ENCODE measurements around the gene PTPRD. TPM values are rescaled to one million over a fixed set of nuclear protein-coding genes. Genes with fewer than 3 reads are reported as not detected.

Gene PTPRD
- total RNA-seq, 1 donor from 2014 or later = 0.05 TPM

- H3K36me3 Mint-ChIP-seq (ENCODE audit: low read depth) = no peaks in the 10 kb centered on the region
- H3K4me3 Mint-ChIP-seq = no peak overlapping the region
- intact Hi-C loops (cut with micrococcal nuclease) = no loop called here
- DNase-seq (ENCODE audit: low spot score) = no peak
- H3K27me3 Mint-ChIP-seq (ENCODE audit: insufficient read depth) = no peaks in the 10 kb centered on the region
- H3K4me1 Mint-ChIP-seq (ENCODE audit: low read depth) = no peaks in the 10 kb centered on the region
- H3K9me3 Mint-ChIP-seq = peaks cover 4% of the 10 kb centered on the region
- no peak overlapping the region for H3K27ac Mint-ChIP-seq
Observed at GRCh38 chr9:10112070-10112469, 500.7 kb downstream of the PTPRD start.

DNA sequence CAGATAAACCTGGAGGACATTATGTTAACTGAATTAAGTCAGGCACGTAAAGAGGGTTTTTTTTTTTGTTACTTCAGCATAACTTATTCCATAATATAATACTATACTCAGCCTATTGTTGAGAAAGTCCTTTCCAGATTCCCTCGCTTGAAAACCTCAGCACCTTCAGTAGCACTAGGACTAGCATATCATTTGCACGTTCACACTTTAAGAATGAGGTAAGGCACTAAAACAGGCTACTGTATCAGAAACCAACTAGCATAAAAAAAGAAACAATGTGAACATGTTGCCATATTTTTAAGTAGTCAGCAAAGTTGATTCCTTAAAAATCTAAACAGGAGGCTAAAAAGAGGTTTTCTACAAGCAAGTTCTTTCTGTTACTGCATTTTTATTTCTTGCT lies 504.0 kb downstream of the PTPRD start:
- Mint-ChIP-seq H3K4me3 (no peak overlapping the region), H3K36me3 (ENCODE audit: low read depth) (no peaks in the 10 kb centered on the region), H3K27ac (no peak overlapping the region), H3K27me3 (ENCODE audit: insufficient read depth) (no peaks in the 10 kb centered on the region), H3K4me1 (ENCODE audit: low read depth) (no peaks in the 10 kb centered on the region), H3K9me3 (peaks cover 4% of the 10 kb centered on the region)
- DNase-seq (ENCODE audit: low spot score) = no peak
- intact Hi-C loops (cut with micrococcal nuclease) = no loop called here

- Mint-ChIP-seq H3K4me1 (ENCODE audit: low read depth) (no peaks in the 10 kb centered on the region), H3K36me3 (ENCODE audit: low read depth) (no peaks in the 10 kb centered on the region), H3K9me3 (peaks cover 8% of the 10 kb centered on the region), H3K27me3 (ENCODE audit: insufficient read depth) (no peaks in the 10 kb centered on the region), H3K27ac (no peak overlapping the region), H3K4me3 (no peak overlapping the region)
- DNase-seq (ENCODE audit: low spot score) = no peak
- intact Hi-C loops (cut with micrococcal nuclease) = no loop called here
Observed at GRCh38 chr9:10104774-10105173, 508.0 kb downstream of the PTPRD start.

- peaks cover 6% of the 10 kb centered on the region for H3K9me3 Mint-ChIP-seq
- no peaks in the 10 kb centered on the region for H3K4me1 Mint-ChIP-seq (ENCODE audit: low read depth)
- intact Hi-C loops (cut with micrococcal nuclease) = no loop called here
Observed at GRCh38 chr9:10095208-10095607, 517.6 kb downstream of the PTPRD start.

GRCh38 chr9:10094563-10094962 lies 518.2 kb downstream of the PTPRD start:
- Mint-ChIP-seq H3K27me3 (ENCODE audit: insufficient read depth) (no peaks in the 10 kb centered on the region), H3K36me3 (ENCODE audit: low read depth) (no peaks in the 10 kb centered on the region), H3K4me1 (ENCODE audit: low read depth) (no peaks in the 10 kb centered on the region), H3K4me3 (no peak overlapping the region), H3K9me3 (peaks cover 4% of the 10 kb centered on the region), H3K27ac (no peak overlapping the region)
- intact Hi-C loops (cut with micrococcal nuclease) = no loop called here
- DNase-seq (ENCODE audit: low spot score) = no peak

More at GRCh38 chr9:10095208-10095607, 517.6 kb downstream of the PTPRD start:
- H3K27ac Mint-ChIP-seq = no peak overlapping the region
- H3K36me3 Mint-ChIP-seq (ENCODE audit: low read depth) = no peaks in the 10 kb centered on the region
- DNase-seq (ENCODE audit: low spot score) = no peak
- no peaks in the 10 kb centered on the region for H3K27me3 Mint-ChIP-seq (ENCODE audit: insufficient read depth)
- H3K4me3 Mint-ChIP-seq = no peak overlapping the region

GRCh38 chr9:10080012-10080411 lies 532.8 kb downstream of the PTPRD start:
- DNase-seq (ENCODE audit: low spot score) = no peak
- Mint-ChIP-seq H3K4me3 (no peak overlapping the region), H3K4me1 (ENCODE audit: low read depth) (no peaks in the 10 kb centered on the region), H3K36me3 (ENCODE audit: low read depth) (no peaks in the 10 kb centered on the region), H3K27me3 (ENCODE audit: insufficient read depth) (no peaks in the 10 kb centered on the region), H3K27ac (no peak overlapping the region), H3K9me3 (no peaks in the 10 kb centered on the region)
- intact Hi-C loops (cut with micrococcal nuclease) = no loop called here

- Mint-ChIP-seq H3K4me3 (no peak overlapping the region), H3K27me3 (ENCODE audit: insufficient read depth) (no peaks in the 10 kb centered on the region), H3K27ac (no peak overlapping the region), H3K36me3 (ENCODE audit: low read depth) (no peaks in the 10 kb centered on the region), H3K4me1 (ENCODE audit: low read depth) (no peaks in the 10 kb centered on the region), H3K9me3 (no peaks in the 10 kb centered on the region)
- intact Hi-C loops (cut with micrococcal nuclease) = no loop called here
- no peak for DNase-seq (ENCODE audit: low spot score)
Observed at GRCh38 chr9:10079284-10079964, 533.4 kb downstream of the PTPRD start.

DNA sequence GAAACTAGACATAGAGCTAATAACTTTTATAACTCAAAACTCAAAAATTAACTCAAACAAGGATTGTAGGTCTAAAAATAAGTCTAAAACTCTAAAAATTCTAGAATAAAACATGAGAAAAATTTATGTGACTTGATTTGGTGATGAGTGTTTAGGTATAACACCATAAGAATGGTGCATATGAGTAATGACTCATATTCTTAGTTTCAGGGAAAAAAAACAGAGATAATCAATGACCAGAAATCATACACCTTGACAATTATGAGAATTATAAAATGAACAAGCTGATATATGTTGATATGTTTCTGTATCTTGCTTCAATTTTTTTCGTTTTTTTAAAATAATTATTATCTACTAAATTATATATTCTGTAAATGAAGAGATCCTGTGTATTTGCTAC lies 541.2 kb downstream of the PTPRD start:
- Mint-ChIP-seq H3K9me3 (no peaks in the 10 kb centered on the region), H3K4me3 (no peak overlapping the region), H3K27ac (no peak overlapping the region), H3K27me3 (ENCODE audit: insufficient read depth) (no peaks in the 10 kb centered on the region), H3K36me3 (ENCODE audit: low read depth) (no peaks in the 10 kb centered on the region), H3K4me1 (ENCODE audit: low read depth) (no peaks in the 10 kb centered on the region)
- intact Hi-C loops (cut with micrococcal nuclease) = no loop called here
- no peak for DNase-seq (ENCODE audit: low spot score)

GRCh38 chr9:10062629-10063395 lies 550.0 kb downstream of the PTPRD start:
- H3K4me3 Mint-ChIP-seq = no peak overlapping the region
- H3K27me3 Mint-ChIP-seq (ENCODE audit: insufficient read depth) = no peaks in the 10 kb centered on the region
- no peak overlapping the region for H3K27ac Mint-ChIP-seq
- H3K9me3 Mint-ChIP-seq = no peaks in the 10 kb centered on the region
- no peaks in the 10 kb centered on the region for H3K4me1 Mint-ChIP-seq (ENCODE audit: low read depth)
- H3K36me3 Mint-ChIP-seq (ENCODE audit: low read depth) = no peaks in the 10 kb centered on the region
- no peak for DNase-seq (ENCODE audit: low spot score)
- intact Hi-C loops (cut with micrococcal nuclease) = no loop called here

- intact Hi-C loops (cut with micrococcal nuclease) = no loop called here
- no peaks in the 10 kb centered on the region for H3K9me3 Mint-ChIP-seq
- no peaks in the 10 kb centered on the region for H3K4me1 Mint-ChIP-seq (ENCODE audit: low read depth)
- H3K4me3 Mint-ChIP-seq = no peak overlapping the region
- H3K27ac Mint-ChIP-seq = no peak overlapping the region
- H3K36me3 Mint-ChIP-seq (ENCODE audit: low read depth) = no peaks in the 10 kb centered on the region
- no peak for DNase-seq (ENCODE audit: low spot score)
- no peaks in the 10 kb centered on the region for H3K27me3 Mint-ChIP-seq (ENCODE audit: insufficient read depth)
Observed at GRCh38 chr9:10059044-10059443, 553.8 kb downstream of the PTPRD start.

DNA sequence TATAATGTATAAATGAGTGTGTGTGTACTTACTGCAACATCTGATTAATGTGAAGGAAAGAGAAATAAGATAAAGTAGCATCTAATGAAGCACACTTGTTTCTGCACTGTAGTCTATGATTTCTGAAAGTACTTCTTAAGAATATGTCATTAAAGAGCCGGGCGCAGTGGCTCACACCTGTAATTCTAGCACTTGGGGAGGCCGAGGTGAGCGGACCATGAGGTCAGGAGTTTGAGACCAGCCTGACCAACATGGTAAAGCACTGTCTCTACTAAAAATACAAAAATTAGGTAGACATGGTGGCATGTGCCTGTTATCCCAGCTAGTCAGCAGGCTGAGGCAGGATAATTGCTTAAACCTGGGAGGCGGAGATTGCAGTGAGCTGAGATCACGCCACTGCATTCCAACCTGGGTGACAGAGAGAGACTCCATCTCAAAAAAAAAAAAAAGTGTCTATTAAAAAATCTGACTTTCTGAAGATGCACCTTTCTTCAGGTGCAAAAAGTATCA lies 556.9 kb downstream of the PTPRD start:
- intact Hi-C loops (cut with micrococcal nuclease) = no loop called here
- H3K9me3 Mint-ChIP-seq = no peaks in the 10 kb centered on the region
- H3K27me3 Mint-ChIP-seq (ENCODE audit: insufficient read depth) = no peaks in the 10 kb centered on the region
- H3K4me3 Mint-ChIP-seq = no peak overlapping the region
- no peaks in the 10 kb centered on the region for H3K36me3 Mint-ChIP-seq (ENCODE audit: low read depth)
- H3K4me1 Mint-ChIP-seq (ENCODE audit: low read depth) = no peaks in the 10 kb centered on the region
- H3K27ac Mint-ChIP-seq = no peak overlapping the region
- no peak for DNase-seq (ENCODE audit: low spot score)

DNA sequence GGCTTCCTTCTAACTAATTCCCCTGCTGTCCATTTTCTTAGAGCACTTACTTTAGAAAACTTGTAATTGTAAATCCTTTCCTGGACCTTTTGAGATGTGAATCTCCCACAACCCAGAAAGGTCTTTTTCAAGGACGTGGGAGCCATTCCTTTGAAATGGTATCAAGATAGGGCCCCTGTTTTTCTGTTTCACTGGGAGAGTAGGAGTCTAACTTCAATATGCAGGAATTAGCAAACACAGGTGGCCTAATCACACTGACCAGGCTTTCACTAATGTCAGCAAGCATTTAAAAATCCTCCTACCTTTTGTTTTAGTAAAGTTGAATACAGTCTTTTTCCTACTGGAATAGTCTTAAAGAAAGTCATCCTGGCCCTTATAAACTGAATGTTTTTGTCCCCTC lies 558.3 kb downstream of the PTPRD start:
- Mint-ChIP-seq H3K4me3 (no peak overlapping the region), H3K9me3 (no peaks in the 10 kb centered on the region), H3K36me3 (ENCODE audit: low read depth) (no peaks in the 10 kb centered on the region), H3K27me3 (ENCODE audit: insufficient read depth) (no peaks in the 10 kb centered on the region), H3K27ac (no peak overlapping the region), H3K4me1 (ENCODE audit: low read depth) (no peaks in the 10 kb centered on the region)
- no peak for DNase-seq (ENCODE audit: low spot score)
- intact Hi-C loops (cut with micrococcal nuclease) = loop anchor here (1.0 kb wide), 1 partner anchor 12 kb away; no protein-coding TSS in a partner anchor

GRCh38 chr9:10052916-10053315 lies 559.9 kb downstream of the PTPRD start:
- no peaks in the 10 kb centered on the region for H3K9me3 Mint-ChIP-seq
- H3K4me1 Mint-ChIP-seq (ENCODE audit: low read depth) = no peaks in the 10 kb centered on the region
- intact Hi-C loops (cut with micrococcal nuclease) = no loop called here
- H3K36me3 Mint-ChIP-seq (ENCODE audit: low read depth) = no peaks in the 10 kb centered on the region
- H3K27me3 Mint-ChIP-seq (ENCODE audit: insufficient read depth) = no peaks in the 10 kb centered on the region
- no peak for DNase-seq (ENCODE audit: low spot score)
- no peak overlapping the region for H3K27ac Mint-ChIP-seq
- no peak overlapping the region for H3K4me3 Mint-ChIP-seq
